Midbrain (tissue), 1 donor: Measurements from ENCODE around the gene HSPB7.
"Not testable (repeated sequence)": the region's sequence is repeated elsewhere in the genome, so short reads cannot be mapped to it uniquely, and the experiment has no call there.

Source experiments
- DNase-seq: peaks from one replicate; lab custom pipeline; 2025; lab: John Stamatoyannopoulos, UW

The HSPB7 gene

DNA sequence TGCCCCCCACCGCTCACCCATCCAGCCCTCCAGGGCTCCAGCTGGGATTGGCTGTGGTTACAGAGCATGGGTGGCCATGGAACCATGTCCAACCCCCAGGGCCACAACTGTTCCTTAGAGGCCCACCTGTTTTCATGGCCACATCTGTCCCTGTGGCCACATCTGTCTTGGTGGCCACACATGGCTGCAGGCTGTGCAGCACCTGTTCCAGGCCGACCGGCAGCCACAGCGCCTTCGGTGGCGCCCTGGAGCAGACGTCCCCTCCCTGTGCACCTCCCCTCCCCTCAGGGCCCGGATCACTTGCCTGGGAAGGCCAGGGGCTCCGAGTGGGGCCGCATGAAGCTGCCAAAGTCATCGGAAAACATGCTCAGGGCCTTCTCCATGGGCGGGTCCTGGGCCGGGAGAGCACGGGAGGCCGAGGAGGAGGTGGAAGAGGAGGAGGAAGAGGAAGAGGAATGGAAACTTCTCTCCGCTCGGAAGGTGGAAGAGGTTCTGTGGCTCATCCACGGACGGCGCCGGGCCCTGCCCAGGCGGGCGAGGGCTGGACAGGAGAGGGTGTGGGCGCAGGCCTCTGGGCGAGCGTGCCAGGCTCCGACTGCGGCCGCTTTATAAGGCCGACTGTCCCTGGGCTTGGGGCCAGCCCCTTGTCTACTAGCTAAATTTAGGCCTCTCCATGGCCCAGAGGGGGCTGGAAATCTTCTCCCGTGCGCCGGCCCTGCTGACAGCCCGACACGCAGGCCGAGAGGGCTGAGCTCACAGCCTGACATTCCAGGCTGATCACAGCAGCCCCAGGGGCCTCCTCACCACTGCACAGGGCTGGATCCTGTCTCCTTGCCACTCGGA lies at the start of gene HSPB7:
Gene HSPB7, minus strand, starts transcription at position 583 of the 843 bp plus-strand sequence. Its CDS starts 80 bp downstream, at position 503.
- peak; percentile 12 for DNase-seq

DNA sequence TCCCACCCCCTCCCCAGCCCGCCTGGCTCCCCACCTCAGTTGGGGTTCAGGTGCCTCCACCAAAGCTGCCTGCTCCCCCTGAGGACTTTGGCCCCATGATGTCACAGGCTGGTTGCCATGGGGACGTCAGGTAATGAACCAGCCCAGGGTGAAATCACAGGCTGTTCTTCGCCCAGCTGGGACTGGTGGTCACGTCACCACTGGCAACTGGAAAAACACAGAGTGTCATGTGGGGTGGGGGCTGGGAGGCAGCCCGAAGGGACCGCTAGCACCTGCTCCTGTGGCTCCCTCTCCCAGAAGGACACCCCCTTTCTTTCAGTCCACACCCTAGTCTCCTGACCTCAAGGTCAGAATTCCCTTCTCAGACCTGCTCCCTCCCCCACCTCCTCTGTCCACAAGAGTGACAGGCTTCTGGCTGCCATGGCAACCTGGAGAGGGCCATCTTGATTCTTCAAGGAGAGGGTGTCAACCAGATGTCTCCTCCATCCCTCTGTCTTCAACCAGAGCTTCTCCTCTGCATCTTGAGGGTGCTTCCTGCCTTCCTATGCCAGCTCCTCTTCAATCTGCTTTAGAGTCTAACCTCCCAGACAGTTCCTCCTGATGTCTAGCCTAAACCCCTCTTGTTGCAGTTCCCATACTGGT lies 49.4 kb upstream of the HSPB7 start:
- DNase-seq, result no peak

DNA sequence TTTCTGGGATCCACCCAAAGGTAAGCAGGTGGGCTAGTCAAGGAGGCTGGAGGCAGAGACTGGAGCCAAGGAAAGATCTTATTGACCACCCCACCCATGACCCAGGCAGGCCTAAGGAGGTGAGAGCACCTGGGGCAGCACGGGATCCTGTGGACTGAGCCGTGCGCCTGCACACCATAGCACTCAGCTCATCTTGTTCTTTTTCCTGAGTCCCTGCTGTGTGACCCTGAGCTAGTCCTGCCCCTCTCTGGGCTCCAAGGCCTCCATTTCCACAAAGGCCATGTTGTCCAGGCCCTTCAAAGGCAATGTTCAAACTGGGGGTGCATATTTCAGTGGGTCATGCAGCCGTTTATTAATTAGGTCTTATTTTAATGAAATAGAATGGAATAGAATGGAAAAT lies 48.4 kb upstream of the HSPB7 start:
- DNase-seq, result no peak

DNA sequence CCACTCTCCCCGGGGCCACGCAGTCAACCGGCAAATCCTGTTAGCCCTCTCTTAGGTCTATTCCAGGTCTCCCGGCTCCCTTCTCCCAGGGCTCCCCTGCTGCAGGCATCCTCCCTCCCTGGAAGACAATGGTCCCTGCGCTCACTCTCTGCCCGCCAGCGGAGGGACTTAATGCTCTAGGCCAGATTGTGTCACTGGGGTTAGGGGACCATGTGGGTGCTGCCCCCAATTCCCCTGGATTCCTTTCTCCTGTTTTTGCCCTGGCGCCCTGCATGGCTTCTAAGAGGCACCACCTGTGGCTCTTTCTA lies 47.4 kb upstream of the HSPB7 start:
- no peak for DNase-seq

DNA sequence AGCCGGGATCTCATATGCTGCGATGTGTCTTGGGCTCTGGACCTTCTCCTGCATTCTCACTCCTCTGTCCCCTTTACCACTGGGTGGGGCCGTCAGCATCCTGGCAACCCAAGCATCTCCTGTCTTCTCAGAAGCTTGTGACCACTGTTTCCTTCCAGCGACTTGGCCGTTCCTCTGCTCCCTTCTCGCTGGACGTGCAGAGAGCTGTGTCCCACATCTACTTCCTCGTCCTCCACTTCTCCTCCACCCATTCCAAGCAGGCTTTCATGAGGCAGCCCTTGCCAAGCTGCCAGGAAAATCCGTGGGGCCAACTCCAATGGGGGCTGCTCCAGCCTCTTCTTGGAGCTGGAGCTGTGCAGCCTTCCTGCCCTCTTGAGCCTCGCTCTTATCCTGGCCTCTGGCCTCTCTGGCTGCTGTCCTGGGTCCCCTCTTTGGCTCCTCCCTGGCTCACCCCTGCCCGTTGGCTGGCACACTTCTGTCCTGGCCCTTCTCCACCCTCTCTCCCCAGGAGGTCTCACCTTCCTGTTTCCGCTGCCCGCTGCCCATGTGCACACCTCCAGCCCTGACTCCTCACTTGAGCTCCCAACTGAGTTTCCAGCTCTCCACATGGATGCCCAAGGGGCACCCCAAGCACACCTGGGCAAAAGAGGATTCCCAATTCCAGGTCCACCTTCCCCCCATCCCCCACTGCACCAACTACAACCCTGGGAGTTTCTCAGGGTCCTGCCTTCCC lies 46.9 kb upstream of the HSPB7 start:
- DNase-seq, result no peak

DNA sequence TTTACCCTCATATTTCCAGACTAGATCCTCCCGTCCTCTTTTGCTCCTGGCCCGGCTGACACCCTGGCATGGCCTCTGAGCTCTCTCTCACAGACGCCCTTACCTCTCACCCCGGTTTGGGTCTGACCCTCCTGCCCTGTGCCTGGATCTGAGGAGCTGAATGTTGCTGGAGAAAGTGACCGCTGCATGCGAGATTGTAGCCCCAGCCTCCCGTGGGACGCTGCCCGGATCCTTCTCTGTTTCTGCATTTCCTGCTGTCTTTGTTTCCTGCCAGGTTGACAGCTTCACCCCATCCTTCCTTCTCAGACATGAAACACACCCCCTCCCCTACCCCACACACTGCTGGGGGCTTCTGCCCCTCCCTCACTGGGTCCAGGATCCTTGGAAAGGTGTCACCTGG lies 46.1 kb upstream of the HSPB7 start:
- no peak for DNase-seq

DNA sequence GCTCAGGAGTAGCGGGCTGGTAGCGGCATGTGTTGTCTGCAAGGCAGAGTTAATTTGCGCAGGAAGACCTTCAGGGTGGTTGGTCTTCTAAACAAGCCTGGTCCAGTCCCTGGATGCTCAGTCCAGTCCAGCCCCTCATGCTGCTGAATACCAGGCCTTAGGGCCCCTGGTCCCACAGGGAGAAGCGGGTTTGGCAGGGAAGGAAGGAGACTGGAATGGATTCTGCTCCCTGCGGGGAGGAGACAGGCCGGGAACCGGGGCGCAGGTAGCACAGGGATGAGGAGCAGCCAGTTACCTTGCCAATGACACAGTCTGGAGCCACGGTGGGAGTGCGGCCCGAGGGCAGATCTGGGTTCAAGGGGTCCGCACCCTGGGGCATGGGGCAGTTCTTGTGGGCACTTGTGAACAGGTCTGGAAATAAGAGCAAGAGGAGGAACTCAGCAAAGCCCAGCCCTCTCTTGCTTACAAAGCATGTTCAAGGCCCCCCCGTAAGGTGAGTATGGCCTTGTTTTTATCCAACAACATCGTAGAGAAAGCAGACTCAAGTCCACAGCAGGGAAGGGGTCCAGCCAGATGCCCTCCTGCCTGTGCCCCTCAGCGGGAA lies 45.5 kb upstream of the HSPB7 start:
- no peak for DNase-seq

DNA sequence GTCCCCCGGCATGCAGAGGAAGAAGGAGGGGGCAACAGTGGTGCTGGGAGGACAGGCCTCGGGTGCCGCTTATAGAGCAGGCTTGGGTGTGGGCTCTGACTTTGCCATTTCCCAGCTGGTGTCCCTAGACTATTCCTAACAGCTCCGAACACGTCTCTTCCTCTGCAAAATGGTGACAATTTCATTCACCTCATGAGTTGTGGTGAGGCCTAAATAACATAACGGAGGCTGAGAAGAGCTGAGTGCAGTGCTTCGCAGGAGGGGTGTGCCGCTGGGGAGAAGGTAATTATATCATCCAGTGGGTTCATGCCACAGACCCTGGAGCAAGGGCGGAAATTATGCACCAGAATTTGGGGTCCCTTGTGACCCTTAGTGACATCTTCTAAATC lies 44.8 kb upstream of the HSPB7 start:
- not testable (repeated sequence) for DNase-seq

DNA sequence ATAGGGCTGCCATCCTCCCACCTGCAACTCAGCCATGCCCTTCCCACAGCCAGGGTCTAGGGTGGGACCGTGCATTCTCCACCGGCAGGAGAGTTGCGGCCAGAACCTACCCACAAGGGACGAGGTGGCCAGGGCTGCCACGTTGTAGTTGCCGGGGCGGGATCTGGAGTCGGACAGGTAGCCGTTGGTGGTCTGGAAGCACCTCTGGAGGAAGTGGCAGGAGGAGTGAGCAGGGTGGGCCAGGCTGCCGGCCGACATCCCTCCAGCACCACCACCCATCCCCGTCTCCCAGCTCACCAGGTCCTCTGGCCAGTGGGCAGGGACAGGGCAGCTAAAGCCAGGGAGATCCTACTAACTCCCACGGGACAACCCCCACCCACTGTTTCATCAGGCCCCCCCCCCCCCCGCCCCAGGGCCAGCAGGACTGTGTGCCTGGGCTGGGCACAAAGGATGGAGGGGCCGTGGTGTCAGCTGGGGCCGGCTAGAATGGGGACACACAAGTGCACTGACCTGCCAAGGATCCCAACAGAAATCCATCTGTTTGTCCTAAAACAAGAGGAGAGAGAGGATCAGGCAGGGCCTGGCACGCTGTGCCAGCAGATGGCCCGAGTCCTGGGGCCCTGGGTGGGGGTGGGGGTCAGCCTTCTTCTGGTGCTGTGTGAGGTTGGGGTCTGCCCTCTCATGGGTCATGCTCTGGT lies 44.3 kb upstream of the HSPB7 start:
- DNase-seq, result not testable (repeated sequence)

DNA sequence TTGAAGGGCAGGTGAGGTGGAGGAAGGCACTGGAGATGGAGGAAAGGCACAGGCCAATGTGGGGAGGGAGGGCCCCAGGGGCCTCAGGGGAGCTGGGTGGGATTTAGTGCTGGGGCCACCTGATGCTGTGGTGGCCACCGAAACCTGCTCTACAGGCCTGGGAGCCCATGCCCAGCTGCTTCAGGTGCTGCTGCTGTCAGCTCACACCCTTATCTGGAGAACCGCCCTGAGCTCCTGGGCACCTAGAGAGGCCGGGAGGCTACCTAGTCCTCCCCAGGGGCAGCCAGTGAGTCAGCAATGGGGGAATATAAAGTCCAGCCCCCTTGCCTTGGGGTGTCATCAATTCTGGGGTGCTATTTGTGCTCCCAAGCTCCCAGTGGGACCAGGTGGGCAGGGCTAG lies 43.4 kb upstream of the HSPB7 start:
- no peak for DNase-seq

DNA sequence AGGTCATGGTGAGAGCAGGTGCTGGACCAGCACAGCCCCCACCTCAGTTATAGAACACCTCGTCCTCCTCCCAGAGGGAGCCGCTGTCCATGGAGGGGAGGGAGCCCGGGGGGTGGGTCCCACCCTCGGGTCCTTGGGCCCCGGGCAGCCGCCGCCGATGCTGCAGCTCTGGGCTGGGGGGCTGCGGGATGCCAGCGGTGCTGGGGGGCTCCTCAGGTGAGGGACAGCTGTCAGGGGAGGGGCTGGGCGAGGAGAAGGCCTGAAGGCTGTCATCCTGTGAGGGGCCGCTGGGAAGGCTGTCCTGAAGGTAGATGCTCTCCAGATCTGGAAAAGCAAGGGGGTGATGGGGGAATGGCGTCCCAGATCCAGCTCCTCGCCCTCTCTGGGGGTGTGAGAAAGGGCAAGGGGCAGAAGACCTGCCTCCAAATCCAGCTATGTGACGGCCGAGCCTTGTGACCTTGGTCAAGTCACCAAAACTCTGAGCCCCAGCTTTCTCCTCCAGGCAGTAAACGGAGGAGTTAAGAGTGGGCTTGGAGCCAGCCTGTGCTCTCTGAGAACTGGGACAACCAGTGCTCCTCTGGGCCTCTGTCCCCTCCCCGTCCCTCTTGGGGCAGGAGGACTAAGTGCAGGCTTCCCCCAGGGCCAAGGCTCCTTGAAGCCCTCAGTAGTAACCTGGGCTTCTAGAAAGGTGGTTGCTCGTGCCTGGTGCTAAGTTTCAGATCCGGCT lies 40.7 kb upstream of the HSPB7 start:
- DNase-seq, result not testable (repeated sequence)

DNA sequence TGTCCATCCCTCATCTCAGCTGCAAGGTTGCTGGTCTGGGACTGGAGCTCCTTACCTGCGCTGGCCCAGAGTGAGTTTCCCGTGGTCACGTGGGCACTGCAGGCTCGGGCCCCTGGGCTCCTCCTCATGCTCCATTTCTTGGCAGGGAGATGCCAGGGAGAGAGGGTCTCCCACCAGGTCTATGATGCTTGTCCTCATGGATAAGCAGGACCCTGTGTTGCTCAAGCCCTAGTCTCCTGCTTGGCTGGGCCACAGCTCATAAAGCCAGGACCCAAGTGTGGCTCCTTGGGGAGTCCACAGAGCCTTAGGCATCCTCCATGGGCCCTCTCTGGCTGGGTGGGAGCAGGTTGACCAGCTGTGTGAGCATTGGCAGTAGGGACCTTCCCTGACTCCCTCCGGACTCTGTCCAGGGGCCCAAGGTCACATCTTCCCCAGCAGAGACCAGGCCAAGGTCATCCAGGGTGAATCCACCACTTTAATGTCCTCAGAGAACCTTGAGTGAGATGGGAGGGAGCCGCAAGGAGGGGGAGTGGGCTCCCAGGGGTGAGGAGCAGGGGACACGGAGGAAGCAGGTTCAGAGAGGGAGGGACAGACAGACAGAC lies 39.6 kb upstream of the HSPB7 start:
- not testable (repeated sequence) for DNase-seq

DNA sequence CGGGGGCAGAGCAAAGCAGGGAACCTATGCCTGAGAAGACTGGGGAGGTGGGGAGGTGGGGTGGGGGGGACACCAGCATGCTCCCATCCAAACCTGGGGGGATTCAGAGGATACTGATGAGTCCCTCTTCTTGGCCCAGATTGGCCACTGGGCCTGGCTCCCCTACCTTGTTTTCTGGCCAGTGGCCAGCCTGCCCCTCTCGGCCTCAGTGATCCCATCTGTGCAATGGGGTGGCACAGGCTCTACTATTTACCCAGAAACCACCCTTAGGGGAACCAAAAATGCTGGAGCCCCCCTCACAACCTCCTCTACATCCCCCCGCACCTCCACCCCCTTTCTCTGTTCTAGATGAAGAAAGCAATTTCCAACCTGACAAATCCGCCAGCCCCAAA lies 38.7 kb upstream of the HSPB7 start:
- DNase-seq, result not testable (repeated sequence)

DNA sequence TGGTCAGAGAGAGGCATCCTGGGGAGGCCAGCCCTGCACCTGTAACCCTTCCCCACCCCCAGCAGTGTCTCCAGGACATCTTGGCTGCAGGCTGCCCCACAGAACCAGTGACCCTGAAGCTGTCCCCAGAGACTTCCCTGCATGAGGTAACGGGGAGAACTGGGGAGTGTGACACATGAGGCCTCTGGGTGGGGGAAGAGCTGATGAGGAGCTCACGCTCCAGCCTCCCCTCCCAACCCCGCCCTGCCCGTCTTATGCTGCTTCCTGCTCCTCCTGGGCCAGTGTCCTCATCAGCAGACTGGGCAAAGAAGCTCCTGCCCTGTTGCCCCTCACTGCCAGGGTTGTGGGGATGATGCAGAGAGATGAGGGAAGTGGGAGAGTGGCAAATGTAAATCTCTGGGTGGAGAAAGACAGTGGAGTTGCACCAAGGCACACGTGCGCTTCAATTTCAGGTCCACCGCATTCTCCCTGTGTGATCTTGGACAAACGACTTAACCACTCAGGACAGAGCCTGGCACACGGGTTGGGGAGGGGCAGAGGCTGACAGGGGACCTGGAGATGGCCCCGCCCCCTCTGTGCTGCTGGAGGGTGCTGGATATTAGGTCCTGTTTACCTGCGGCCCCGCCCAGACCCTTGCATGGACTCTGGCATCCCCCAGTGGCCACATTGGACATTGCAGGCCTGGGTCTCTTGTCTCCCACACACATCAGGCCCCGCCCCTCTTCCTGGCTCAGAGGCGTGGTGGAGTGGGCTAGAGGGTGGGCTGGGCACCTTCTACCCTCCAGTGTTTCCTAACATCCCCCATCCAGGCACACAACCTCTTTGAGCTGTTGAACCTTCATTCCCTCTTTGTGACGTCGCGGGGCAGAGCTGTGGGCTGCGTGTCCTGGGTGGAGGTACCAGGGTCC lies 38.0 kb upstream of the HSPB7 start:
- peak; percentile 32 for DNase-seq

DNA sequence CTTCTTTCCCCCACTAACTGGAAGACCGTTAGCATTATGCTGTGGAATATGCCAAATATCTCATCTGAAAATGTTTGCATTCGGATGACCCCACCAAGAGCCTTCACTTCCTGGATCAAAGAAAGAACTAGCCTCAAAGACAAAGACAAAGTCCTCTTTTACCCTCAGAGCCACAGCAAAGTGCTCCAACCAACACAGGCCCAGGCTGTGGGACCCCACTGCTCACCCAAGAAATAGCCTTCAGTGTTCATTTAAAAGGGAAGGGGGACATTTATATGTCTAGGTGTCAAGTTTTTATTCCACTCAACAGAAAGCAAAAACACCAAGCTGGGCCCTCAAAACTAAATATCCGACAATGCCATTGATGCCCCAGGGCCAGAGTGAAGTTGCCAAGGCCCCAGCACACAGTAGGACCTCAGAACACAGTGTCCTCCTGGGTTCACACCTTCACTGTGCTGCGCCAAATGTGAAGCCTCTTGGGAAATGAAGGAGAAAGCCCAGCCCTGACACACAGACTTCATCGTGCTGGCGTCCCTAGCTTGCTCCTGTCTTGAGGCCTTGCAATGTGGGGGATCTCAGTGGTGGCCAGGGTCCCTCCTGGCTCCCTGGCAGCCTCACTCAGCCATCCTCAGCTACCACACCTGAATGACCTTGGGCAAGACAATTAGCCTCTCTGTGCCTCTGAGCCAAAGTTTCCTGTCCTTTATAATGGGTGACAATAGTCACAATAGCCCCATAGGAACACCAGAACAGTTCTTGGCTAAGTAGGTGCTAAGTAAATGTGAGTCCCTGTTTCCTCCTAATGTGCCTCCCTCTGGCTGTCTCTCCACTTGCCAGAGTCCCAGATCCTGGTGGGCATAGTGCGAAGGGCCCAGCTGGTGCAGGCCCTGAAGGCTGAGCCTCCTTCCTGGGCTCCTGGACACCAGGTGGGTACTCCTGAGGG lies 37.0 kb upstream of the HSPB7 start:
- DNase-seq, result no peak

DNA sequence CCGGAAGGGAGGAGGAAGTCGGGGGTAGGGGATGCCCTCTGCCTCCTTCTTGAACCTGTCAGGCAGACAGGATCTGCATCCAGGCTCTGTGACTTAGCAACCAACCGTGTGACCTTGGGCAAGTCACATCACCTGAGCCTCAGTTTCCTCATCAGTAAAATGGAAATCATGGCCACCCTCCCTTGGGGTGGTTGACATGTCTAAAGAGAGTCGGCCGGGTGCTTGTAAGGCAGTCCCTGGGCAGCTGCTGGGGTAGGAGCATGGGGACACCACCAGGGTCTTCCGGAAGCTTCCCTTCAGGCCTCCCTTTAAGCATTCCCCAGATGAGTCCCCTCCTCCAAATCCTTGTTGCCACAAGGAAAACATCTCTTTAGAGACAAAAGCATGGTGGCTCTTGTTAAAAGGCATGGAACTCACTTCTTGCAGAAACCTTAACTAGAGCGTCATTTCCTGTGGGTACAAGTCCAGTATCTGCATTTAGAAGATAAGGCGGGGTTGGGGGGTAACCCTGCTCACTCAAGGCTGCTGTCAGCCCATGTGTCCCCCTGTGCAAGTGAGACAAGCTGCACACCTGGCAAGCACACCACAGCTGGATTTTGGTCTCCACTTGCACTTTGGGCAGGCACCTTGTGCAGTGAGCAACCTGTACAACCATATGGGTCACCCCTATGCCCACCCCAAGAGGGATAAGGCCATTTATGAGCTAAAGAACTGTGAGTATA lies 36.1 kb upstream of the HSPB7 start:
- no peak for DNase-seq

DNA sequence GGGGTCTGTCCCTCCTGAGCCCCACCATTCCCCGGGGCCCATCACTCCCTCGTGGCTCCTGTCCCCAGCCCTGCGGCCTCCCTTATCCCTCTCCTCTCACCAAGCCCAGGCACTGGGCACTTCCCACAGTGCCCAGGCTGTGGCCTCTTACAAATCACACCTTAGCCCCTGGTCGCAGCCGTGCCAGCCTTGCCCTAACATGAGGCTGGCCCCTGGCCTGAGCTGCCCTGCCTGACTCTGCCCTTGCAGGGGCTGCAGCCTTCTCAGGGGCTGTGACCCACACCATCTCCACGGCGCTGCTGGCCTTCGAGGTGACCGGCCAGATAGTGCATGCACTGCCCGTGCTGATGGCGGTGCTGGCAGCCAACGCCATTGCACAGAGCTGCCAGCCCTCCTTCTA lies 34.1 kb upstream of the HSPB7 start:
- not testable (repeated sequence) for DNase-seq

DNA sequence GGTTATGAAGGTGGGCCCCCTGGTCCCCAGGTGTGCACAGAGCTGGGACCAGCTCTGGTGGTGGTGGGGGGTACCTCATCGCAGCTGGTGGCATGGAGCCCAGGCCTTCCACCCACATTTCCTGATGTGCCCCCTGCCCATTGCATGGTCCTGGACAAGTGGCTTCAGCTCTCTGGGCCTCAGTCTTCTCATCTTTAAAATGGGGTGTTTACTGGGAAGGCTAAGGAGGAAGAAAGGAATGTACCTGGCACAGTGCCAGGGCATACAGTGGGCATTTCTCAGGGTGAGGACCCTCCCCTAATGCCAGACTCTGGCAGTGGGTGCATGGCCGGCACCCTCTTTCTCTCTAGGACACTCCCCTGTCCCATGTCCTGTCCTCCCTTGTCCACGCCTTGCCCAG lies 33.2 kb upstream of the HSPB7 start:
- no peak for DNase-seq
